Fibroblast of lung (primary cell): ENCODE results near the gene SERINC5.

ENCODE experiments used
- EZH2 ChIP-seq: IDR thresholded peaks from 2 replicates; pipeline ENCODE4 v1.5.1; 2012; ENCODE audit warnings: low read length, control low read depth, mild to moderate bottlenecking; ENCODE audit errors: missing control alignments
- TF ChIP-seq, protein P1 (sequence below), 2 donors: IDR thresholded peaks in 1 of 2; conservative IDR thresholded peaks in 1 of 2; 1 replicate in 1 of 2; 2 replicates in 1 of 2; pipeline ENCODE4 v1.5.1; 2011 to 2012; ENCODE audit warnings: low read length in 2 of 2, control low read depth in 1 of 2, inconsistent platforms in 1 of 2, low read depth in 1 of 2, mild to moderate bottlenecking in 1 of 2

DNA sequence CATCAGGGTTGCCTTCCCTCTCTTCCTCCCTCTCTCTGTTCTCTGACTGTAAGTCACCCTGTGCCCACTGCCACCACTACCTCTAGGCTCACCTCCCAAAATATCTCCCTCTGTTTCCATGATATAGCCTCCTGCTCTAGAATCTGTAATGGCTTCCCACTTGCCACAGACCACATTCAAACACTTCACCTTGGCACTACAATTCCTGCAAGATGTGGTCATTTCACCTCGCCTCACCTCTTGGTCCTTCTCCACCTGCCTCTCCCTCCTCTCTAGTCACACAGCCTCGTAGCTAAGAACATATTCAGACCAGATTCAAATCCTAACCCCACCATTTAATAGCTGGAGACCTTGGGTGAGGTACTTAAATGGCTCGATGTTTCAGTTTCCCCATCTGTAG lies 56.9 kb downstream of the SERINC5 start:
- TF ChIP-seq, protein P1, sequence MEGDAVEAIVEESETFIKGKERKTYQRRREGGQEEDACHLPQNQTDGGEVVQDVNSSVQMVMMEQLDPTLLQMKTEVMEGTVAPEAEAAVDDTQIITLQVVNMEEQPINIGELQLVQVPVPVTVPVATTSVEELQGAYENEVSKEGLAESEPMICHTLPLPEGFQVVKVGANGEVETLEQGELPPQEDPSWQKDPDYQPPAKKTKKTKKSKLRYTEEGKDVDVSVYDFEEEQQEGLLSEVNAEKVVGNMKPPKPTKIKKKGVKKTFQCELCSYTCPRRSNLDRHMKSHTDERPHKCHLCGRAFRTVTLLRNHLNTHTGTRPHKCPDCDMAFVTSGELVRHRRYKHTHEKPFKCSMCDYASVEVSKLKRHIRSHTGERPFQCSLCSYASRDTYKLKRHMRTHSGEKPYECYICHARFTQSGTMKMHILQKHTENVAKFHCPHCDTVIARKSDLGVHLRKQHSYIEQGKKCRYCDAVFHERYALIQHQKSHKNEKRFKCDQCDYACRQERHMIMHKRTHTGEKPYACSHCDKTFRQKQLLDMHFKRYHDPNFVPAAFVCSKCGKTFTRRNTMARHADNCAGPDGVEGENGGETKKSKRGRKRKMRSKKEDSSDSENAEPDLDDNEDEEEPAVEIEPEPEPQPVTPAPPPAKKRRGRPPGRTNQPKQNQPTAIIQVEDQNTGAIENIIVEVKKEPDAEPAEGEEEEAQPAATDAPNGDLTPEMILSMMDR (conservative IDR thresholded peaks at IDR 0.05 in 1 of 2, IDR thresholded peaks at IDR 0.05 in 1 of 2; ENCODE audit: low read depth in 1 of 2, low read length in 2 of 2), result no peak
- TF ChIP-seq EZH2, result no peak
